ENCODE data around the gene RIPK1. TPM values are rescaled to one million over a fixed set of nuclear protein-coding genes. Genes with fewer than 3 reads are reported as not detected.

Gene RIPK1
- total and polyA plus RNA-seq, 2 of the 8 experiments (the other 6 are each of a cell fraction or from before 2014, with no cell fraction given), result 5.9 to 22.9 TPM

DNA sequence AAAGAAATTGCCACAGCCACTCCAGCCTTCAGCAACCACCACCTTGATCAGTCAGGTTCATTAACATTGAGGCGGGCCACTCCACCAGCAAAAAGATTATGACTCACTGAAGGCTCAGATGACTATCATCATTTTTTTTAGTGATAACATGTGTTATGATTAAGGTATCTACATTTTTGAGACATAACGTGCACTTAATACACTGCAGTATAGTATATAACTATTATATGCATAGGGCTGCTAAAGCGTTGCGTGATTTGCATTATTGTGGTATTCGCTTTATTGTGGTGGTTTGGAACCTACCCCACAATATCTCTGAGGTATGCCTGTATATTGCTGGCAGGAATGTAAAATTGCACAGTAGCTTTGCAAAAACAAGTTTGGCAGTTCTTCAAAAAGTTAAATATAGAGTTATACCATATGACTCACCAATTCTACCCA, 6.8 kb upstream of the RIPK1 start (continued):
- TF ChIP-seq YY1 (IDR thresholded peaks at IDR 0.05; ENCODE audit: low read depth, low read length), result no peak
- TF ChIP-seq, protein P1, sequence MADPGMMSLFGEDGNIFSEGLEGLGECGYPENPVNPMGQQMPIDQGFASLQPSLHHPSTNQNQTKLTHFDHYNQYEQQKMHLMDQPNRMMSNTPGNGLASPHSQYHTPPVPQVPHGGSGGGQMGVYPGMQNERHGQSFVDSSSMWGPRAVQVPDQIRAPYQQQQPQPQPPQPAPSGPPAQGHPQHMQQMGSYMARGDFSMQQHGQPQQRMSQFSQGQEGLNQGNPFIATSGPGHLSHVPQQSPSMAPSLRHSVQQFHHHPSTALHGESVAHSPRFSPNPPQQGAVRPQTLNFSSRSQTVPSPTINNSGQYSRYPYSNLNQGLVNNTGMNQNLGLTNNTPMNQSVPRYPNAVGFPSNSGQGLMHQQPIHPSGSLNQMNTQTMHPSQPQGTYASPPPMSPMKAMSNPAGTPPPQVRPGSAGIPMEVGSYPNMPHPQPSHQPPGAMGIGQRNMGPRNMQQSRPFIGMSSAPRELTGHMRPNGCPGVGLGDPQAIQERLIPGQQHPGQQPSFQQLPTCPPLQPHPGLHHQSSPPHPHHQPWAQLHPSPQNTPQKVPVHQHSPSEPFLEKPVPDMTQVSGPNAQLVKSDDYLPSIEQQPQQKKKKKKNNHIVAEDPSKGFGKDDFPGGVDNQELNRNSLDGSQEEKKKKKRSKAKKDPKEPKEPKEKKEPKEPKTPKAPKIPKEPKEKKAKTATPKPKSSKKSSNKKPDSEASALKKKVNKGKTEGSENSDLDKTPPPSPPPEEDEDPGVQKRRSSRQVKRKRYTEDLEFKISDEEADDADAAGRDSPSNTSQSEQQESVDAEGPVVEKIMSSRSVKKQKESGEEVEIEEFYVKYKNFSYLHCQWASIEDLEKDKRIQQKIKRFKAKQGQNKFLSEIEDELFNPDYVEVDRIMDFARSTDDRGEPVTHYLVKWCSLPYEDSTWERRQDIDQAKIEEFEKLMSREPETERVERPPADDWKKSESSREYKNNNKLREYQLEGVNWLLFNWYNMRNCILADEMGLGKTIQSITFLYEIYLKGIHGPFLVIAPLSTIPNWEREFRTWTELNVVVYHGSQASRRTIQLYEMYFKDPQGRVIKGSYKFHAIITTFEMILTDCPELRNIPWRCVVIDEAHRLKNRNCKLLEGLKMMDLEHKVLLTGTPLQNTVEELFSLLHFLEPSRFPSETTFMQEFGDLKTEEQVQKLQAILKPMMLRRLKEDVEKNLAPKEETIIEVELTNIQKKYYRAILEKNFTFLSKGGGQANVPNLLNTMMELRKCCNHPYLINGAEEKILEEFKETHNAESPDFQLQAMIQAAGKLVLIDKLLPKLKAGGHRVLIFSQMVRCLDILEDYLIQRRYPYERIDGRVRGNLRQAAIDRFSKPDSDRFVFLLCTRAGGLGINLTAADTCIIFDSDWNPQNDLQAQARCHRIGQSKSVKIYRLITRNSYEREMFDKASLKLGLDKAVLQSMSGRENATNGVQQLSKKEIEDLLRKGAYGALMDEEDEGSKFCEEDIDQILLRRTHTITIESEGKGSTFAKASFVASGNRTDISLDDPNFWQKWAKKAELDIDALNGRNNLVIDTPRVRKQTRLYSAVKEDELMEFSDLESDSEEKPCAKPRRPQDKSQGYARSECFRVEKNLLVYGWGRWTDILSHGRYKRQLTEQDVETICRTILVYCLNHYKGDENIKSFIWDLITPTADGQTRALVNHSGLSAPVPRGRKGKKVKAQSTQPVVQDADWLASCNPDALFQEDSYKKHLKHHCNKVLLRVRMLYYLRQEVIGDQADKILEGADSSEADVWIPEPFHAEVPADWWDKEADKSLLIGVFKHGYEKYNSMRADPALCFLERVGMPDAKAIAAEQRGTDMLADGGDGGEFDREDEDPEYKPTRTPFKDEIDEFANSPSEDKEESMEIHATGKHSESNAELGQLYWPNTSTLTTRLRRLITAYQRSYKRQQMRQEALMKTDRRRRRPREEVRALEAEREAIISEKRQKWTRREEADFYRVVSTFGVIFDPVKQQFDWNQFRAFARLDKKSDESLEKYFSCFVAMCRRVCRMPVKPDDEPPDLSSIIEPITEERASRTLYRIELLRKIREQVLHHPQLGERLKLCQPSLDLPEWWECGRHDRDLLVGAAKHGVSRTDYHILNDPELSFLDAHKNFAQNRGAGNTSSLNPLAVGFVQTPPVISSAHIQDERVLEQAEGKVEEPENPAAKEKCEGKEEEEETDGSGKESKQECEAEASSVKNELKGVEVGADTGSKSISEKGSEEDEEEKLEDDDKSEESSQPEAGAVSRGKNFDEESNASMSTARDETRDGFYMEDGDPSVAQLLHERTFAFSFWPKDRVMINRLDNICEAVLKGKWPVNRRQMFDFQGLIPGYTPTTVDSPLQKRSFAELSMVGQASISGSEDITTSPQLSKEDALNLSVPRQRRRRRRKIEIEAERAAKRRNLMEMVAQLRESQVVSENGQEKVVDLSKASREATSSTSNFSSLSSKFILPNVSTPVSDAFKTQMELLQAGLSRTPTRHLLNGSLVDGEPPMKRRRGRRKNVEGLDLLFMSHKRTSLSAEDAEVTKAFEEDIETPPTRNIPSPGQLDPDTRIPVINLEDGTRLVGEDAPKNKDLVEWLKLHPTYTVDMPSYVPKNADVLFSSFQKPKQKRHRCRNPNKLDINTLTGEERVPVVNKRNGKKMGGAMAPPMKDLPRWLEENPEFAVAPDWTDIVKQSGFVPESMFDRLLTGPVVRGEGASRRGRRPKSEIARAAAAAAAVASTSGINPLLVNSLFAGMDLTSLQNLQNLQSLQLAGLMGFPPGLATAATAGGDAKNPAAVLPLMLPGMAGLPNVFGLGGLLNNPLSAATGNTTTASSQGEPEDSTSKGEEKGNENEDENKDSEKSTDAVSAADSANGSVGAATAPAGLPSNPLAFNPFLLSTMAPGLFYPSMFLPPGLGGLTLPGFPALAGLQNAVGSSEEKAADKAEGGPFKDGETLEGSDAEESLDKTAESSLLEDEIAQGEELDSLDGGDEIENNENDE (IDR thresholded peaks at IDR 0.05; ENCODE audit: insufficient replicate concordance, low read length), result no peak
- TF ChIP-seq SAP30 (IDR thresholded peaks at IDR 0.05; ENCODE audit: insufficient read depth, insufficient replicate concordance, low read length), result no peak
- TF ChIP-seq, protein P2, sequence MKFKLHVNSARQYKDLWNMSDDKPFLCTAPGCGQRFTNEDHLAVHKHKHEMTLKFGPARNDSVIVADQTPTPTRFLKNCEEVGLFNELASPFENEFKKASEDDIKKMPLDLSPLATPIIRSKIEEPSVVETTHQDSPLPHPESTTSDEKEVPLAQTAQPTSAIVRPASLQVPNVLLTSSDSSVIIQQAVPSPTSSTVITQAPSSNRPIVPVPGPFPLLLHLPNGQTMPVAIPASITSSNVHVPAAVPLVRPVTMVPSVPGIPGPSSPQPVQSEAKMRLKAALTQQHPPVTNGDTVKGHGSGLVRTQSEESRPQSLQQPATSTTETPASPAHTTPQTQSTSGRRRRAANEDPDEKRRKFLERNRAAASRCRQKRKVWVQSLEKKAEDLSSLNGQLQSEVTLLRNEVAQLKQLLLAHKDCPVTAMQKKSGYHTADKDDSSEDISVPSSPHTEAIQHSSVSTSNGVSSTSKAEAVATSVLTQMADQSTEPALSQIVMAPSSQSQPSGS (IDR thresholded peaks at IDR 0.05; ENCODE audit: low read length), result no peak
- TF ChIP-seq, protein P3, sequence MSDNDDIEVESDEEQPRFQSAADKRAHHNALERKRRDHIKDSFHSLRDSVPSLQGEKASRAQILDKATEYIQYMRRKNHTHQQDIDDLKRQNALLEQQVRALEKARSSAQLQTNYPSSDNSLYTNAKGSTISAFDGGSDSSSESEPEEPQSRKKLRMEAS (IDR thresholded peaks at IDR 0.05), result no peak
